ENCODE data around the gene GLB1L.

DNA sequence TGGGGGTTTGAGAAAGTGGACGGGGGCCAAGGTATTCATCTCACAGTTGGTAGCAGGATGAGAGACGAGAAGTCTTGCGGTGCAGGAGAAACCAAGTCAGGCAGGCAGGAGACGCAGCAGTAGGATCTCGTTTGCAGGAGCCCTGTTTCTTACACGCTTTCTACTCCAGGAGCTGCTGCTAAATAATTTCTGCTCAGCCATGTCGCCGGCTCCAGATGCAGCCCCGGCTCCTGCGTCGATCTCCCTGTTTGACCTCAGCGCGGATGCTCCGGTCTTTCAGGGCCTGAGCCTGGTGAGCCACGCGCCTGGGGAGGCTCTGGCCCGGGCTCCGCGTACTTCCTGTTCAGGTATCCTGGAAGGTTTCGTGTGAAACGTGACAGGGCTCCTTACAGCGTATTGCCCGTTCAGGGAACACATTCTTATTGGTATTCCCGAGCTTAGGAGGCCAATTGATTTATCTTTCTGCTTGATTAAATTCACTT is 15.1 kb downstream of the GLB1L start:
- TF ChIP-seq EZH2 (IDR thresholded peaks at IDR 0.05; ENCODE audit: insufficient read depth, poor library complexity, severe bottlenecking) (no peak), EZH2phosphoT487 (IDR thresholded peaks at IDR 0.05; ENCODE audit: insufficient read depth, low read depth) (no peak)
